DND-41 (cell line): ENCODE results near the gene LSR.

Source experiments
- ATAC-seq: fragments of 200-7000 bp; cut with Tn5 transposase; 3 replicates; pipeline ENCODE4 v1.9.1; 2021; ENCODE audit warnings: low read depth; ENCODE audit not compliant: insufficient read depth
- DNase-seq: peaks from one replicate; pipeline ENCODE4 v3.0.0-alpha.2; 2020
- H2AFZ ChIP-seq: 2 replicates; pipeline ENCODE4 v1.6.0; 2012; ENCODE audit warnings: low read depth, low read length
- H3K27ac ChIP-seq: 2 replicates; pipeline ENCODE4 v1.5.1; 2012; ENCODE audit warnings: low read length, inconsistent platforms
- H3K27me3 ChIP-seq: fragments of 200-600 bp; sonication (generic); 2 replicates; pipeline ENCODE4 v1.6.0; 2012; ENCODE audit warnings: low read length, mild to moderate bottlenecking, inconsistent platforms; ENCODE audit not compliant: insufficient read depth, poor library complexity
- H3K36me3 ChIP-seq: 2 replicates; pipeline ENCODE4 v1.5.1; 2012; ENCODE audit warnings: low read length, inconsistent platforms; ENCODE audit not compliant: insufficient read depth
- H3K4me1 ChIP-seq: 2 replicates; pipeline ENCODE4 v1.5.1; 2012; ENCODE audit warnings: mild to moderate bottlenecking, low read length; ENCODE audit not compliant: insufficient read depth
- H3K4me2 ChIP-seq: 2 replicates; pipeline ENCODE4 v1.6.0; 2012; ENCODE audit warnings: mild to moderate bottlenecking, moderate library complexity, low read length, inconsistent platforms; ENCODE audit not compliant: insufficient read depth
- H3K4me3 ChIP-seq, 2 experiments: fragments of 200-600 bp in 1 of 2; shearing (Covaris generic) in 1 of 2; 2 replicates each; pipeline ENCODE4 v1.5.1; 2012 to 2016; ENCODE audit warnings: inconsistent platforms in 2 of 2, low read length in 2 of 2, mild to moderate bottlenecking in 2 of 2, low read depth in 1 of 2, moderate library complexity in 1 of 2
- H3K79me2 ChIP-seq: 2 replicates; pipeline ENCODE4 v1.6.0; 2012; ENCODE audit warnings: low read length, inconsistent platforms; ENCODE audit not compliant: insufficient read depth
- H3K9ac ChIP-seq: 2 replicates; pipeline ENCODE4 v1.6.0; 2012; ENCODE audit warnings: low read depth, mild to moderate bottlenecking, inconsistent platforms, low read length, moderate library complexity
- H3K9me3 ChIP-seq: 2 replicates; pipeline ENCODE4 v1.5.1; 2012; ENCODE audit warnings: low read length, moderate library complexity, mild to moderate bottlenecking, inconsistent platforms; ENCODE audit not compliant: insufficient read depth, severe bottlenecking
- H4K20me1 ChIP-seq: 2 replicates; pipeline ENCODE4 v1.6.0; 2012; ENCODE audit warnings: low read length; ENCODE audit not compliant: insufficient read depth
- CTCF ChIP-seq: IDR thresholded peaks from 2 replicates; pipeline ENCODE4 v1.5.1; 2012; ENCODE audit warnings: borderline replicate concordance, low read length, moderate library complexity, mild to moderate bottlenecking; ENCODE audit not compliant: poor library complexity, severe bottlenecking; ENCODE audit errors: extremely low read depth
- EZH2 ChIP-seq: IDR thresholded peaks from 3 replicates; pipeline ENCODE4 v1.6.1; 2012; ENCODE audit warnings: borderline replicate concordance, low read depth, mild to moderate bottlenecking, moderate library complexity, low read length, inconsistent platforms; ENCODE audit not compliant: severe bottlenecking

LSR gene

GRCh38 chr19:35316560-35316959 is 67.8 kb downstream of the LSR start:
- Histone ChIP-seq H3K4me2 (no peak overlapping the region), H3K36me3 (no peaks in the 10 kb centered on the region), H3K9me3 (no peaks in the 10 kb centered on the region), H3K27ac (no peak overlapping the region), H2AFZ (no peak overlapping the region), H3K9ac (no peak overlapping the region), H3K4me3 (no peak overlapping the region), H3K4me1 (no peaks in the 10 kb centered on the region), H3K79me2 (no peaks in the 10 kb centered on the region), H4K20me1 (0 out of 2 replicates have a peak, but pooled peaks cover 2% of the 10 kb centered on the region), H3K27me3 (no peaks in the 10 kb centered on the region)
- DNase-seq (no peak), ATAC-seq (no peak)
- TF ChIP-seq CTCF (no peak), EZH2 (no peak)
